GM19397 (cell line): ENCODE data around the gene SDE2.
"Not testable (repeated sequence)": the region's sequence is repeated elsewhere in the genome, so short reads cannot be mapped to it uniquely, and the experiment has no call there.

Experiments used
- ATAC-seq: cut with Tn5 transposase; IDR thresholded peaks from one replicate; pipeline ENCODE4 v1.9.1; 2021; ENCODE audit warnings: mild to moderate bottlenecking, moderate library complexity; ENCODE audit not compliant: unreplicated experiment

Gene SDE2

GRCh38 chr1:226007126-226007892 is 8.2 kb upstream of the SDE2 start:
- ATAC-seq = not testable (repeated sequence)

DNA sequence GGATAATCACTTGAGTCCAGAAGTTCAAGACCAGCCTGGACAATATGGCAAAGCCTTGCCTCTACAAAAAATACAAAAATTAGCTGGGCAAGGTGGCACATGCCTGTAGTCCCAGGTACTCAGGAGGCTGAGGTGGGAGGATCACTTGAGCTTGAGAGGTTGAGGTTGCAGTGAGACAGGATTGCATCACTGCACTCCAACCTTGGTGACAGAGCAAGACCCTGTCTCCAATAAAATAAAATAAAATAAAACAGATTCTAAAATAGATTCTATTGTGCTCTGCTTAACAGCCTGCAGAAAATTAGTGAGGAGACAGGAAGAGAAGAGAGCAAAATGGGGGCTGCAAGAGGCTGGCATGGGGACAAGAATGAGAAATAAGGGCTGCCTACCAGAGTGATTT is 7.5 kb upstream of the SDE2 start:
- no peak for ATAC-seq

GRCh38 chr1:226004396-226004795 is 5.3 kb upstream of the SDE2 start:
- no peak for ATAC-seq

DNA sequence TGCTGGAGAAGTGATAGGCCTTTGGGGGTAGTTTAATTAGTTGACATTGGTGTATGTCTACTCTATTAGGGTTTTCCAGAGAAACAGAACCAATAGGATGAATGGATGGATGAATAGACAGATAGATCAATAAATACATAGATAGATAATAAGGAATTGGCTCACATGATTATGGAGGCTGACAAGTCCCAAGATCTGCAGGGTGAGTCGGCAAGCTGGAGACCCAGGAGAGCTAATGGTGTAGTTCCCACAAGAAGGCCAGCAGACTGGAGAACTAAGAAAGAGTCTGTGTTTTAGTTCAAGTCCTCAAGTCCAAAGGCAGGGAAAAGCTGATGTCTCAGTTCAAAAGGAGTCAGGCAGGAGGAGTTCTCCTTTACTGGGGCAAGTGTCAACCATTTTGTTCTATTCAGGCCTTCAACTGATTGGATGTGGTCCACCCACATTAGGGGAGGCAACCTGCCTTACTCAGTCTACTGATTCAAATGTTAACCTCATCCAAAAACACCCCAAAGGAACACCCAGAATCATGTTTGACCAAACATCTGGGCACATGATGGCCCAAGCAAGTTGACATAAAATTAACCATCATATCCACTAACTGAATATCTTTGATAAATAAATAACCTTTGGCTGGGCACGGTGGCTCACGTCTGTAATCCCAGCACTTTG is 4.5 kb upstream of the SDE2 start:
- ATAC-seq = no peak

GRCh38 chr1:226002667-226003501 is 3.7 kb upstream of the SDE2 start:
- ATAC-seq = no peak

- ATAC-seq = no peak
Observed at GRCh38 chr1:226001963-226002666, 3.0 kb upstream of the SDE2 start.

- ATAC-seq = no peak
Observed at GRCh38 chr1:226001088-226001487, 1.9 kb upstream of the SDE2 start.

DNA sequence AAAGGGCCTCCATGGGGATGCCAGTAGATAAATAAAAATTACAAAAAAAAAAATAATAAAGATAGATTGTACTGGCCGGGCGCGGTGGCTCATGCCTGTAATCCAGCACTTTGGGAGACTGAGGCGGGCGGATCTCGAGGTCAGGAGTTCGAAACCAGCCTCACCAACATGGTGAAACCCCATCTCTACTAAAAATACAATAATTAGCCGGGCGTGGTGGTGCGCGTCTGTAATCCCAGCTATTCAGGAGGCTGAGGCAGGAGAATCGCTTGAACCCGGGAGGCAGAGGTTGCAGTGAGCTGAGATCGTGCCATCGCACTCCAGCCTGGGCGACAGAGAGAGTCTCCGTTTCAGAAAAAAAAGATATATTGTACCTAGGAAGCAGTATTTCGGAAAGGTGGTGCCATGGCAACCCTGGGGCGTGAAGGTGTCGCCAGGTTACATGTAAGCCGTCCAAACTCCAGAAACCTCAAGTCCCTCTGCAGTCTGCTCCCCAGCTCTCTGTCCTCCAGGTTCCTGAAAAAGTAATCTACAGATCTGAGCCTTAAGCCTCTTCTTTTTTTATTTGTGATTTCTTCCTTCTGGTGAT is 1.4 kb upstream of the SDE2 start:
- not testable (repeated sequence) for ATAC-seq

- ATAC-seq = peak; percentile 18
Observed at GRCh38 chr1:225999912-226000337, 782 bp upstream of the SDE2 start.

DNA sequence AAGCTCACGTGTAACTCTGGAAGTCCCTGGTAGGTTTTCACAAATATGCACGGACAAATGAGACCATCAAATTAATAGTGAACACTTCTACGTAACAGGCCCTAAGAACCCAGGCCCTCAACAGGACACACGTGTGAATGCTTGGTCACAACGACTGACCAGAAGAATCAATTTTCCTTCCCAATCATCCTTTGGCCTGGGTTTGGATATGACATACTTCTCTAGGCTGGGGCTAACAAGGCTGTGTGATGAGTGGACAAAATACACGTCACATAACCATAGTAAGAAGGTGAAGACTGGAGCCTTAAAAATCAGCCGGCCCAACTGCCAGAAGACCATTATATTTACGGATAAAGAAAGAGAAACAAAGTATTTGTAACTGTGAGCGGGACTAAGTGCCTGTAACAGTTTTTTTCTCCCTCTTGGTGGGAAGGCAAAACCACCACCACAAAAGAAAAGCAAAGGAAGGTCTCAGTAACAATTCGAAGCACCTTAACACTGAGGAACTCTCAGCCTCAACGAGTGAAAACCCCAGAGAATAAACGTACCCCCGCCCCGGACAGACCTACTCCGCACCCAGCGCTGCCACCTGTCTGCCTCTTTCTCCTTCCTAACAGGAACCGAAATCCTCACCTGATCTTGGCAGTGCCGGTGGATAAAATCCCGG is 450 bp downstream of the SDE2 start:
- ATAC-seq = no peak

GRCh38 chr1:225996946-225997545 is 2.1 kb downstream of the SDE2 start:
- no peak for ATAC-seq

- no peak for ATAC-seq
Observed at GRCh38 chr1:225995919-225996864, 3.0 kb downstream of the SDE2 start.

GRCh38 chr1:225990705-225991464 is 8.3 kb downstream of the SDE2 start:
- ATAC-seq = no peak

- no peak for ATAC-seq
Observed at GRCh38 chr1:225987491-225988316, 11.4 kb downstream of the SDE2 start.

- no peak for ATAC-seq
Observed at GRCh38 chr1:225981714-225982113, 17.4 kb downstream of the SDE2 start.

DNA sequence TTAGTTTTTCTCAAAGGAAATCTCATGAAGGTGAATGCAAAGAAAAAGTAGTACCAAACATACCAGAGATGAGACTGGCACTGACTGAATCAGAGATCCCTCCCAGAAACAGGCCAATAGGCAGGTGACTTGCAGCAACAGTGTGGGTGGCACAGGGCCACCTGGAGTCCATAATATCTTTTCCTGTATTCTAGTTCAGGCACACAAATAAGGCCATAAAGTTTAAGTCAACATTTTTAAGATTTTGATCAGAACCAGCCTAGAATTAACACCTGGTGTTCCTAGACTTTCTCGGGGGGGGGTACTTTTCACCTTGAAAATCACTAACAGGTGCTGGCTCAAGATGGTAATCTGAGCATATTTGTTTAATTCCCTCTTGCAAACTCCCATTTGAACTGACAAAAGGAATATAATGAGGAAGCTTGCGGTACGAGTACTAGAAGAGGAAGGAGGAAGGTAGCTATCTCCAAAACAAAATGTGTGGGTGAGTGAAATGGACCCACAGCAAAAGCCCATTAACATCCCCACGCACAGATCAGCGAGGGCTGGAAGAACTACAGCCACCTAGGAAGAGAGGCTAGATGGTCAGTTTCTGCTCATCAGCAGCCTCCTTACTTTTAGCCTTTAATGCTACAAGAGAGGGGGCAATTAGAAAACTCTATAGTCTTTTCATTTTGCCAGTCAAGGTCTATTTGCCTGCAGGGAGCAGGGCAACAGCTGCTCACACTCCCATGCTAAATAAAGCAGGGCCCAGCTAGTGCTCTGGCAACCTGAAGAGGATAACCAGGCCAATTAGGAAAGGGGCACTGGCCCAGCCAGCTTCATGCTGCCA is 18.9 kb downstream of the SDE2 start:
- no peak for ATAC-seq
